RKO (cell line): ENCODE data around the gene FAM13A.
"Not testable (repeated sequence)": the region's sequence is repeated elsewhere in the genome, so short reads cannot be mapped to it uniquely, and the experiment has no call there.

ENCODE experiments used
- DNase-seq: peaks from one replicate; pipeline ENCODE4 v3.0.0-alpha.2; 2016; ENCODE audit warnings: low spot score

Gene FAM13A

GRCh38 chr4:89056953-89057398 is at the start of gene FAM13A:
Gene FAM13A, minus strand, starts transcription at chr4:89057185. Its CDS starts 221 bp downstream, at chr4:89056964.
- peak; percentile 99 for DNase-seq

GRCh38 chr4:89105726-89106125 is 48.7 kb upstream of the FAM13A start:
- DNase-seq: no peak

GRCh38 chr4:89101256-89102161 is 44.5 kb upstream of the FAM13A start:
- no peak for DNase-seq

GRCh38 chr4:89100853-89101252 is 43.9 kb upstream of the FAM13A start:
- DNase-seq: no peak

GRCh38 chr4:89099471-89099870 is 42.5 kb upstream of the FAM13A start:
- no peak for DNase-seq

- no peak for DNase-seq
These were observed 42.0 kb upstream of the FAM13A start for GRCh38 chr4:89099034-89099433.

- no peak for DNase-seq
These were observed 21.3 kb upstream of the FAM13A start for GRCh38 chr4:89078300-89078699.

- no peak for DNase-seq
These were observed 20.8 kb upstream of the FAM13A start for GRCh38 chr4:89077761-89078160.

- no peak for DNase-seq
These were observed 15.9 kb upstream of the FAM13A start for GRCh38 chr4:89072921-89073320.

- no peak for DNase-seq
These were observed 14.3 kb upstream of the FAM13A start for GRCh38 chr4:89071311-89071710.

GRCh38 chr4:89070041-89070440 is 13.1 kb upstream of the FAM13A start:
- no peak for DNase-seq

GRCh38 chr4:89069481-89069880 is 12.5 kb upstream of the FAM13A start:
- DNase-seq: no peak

- DNase-seq: no peak
These were observed 10.4 kb upstream of the FAM13A start for GRCh38 chr4:89067417-89067816.

- no peak for DNase-seq
These were observed 7.9 kb upstream of the FAM13A start for GRCh38 chr4:89064848-89065247.

- not testable (repeated sequence) for DNase-seq
These were observed 859 bp upstream of the FAM13A start for GRCh38 chr4:89057844-89058243.

GRCh38 chr4:89056292-89056952 is 563 bp downstream of the FAM13A start:
- peak; percentile 85 for DNase-seq

GRCh38 chr4:89055157-89056080 is 1.6 kb downstream of the FAM13A start:
- peak; percentile 64 for DNase-seq

- DNase-seq: no peak
These were observed 2.4 kb downstream of the FAM13A start for GRCh38 chr4:89054627-89055026.

- no peak for DNase-seq
These were observed 7.1 kb downstream of the FAM13A start for GRCh38 chr4:89049853-89050252.

- DNase-seq: no peak
These were observed 7.9 kb downstream of the FAM13A start for GRCh38 chr4:89048906-89049601.

- no peak for DNase-seq
These were observed 12.7 kb downstream of the FAM13A start for GRCh38 chr4:89044147-89044900.
